ENCODE measurements around the gene FKBP5.

FKBP5 gene

GRCh38 chr6:35544769-35545361, 143.8 kb downstream of the FKBP5 start:
- no peaks in the 10 kb centered on the region for H3F3A ChIP-seq (ENCODE audit: insufficient read depth, low read length)
- DNase-seq, result no peak
- no peak overlapping the region for H3K9ac ChIP-seq (ENCODE audit: low read length)
- no peak overlapping the region for H2AFZ ChIP-seq (ENCODE audit: low read length)
- H3K36me3 ChIP-seq (replicated peaks; ENCODE audit: insufficient read depth, low read length), result no peaks in the 10 kb centered on the region
- H3K27ac ChIP-seq (ENCODE audit: low read length), result no peak overlapping the region
- no peaks in the 10 kb centered on the region for H4K20me1 ChIP-seq (ENCODE audit: insufficient read depth, low read length)
- no peaks in the 10 kb centered on the region for H3K79me2 ChIP-seq (ENCODE audit: low read length)
- no peak for TF ChIP-seq EZH2phosphoT487 (IDR thresholded peaks at IDR 0.05; ENCODE audit: low read length)
- TF ChIP-seq, protein P1, sequence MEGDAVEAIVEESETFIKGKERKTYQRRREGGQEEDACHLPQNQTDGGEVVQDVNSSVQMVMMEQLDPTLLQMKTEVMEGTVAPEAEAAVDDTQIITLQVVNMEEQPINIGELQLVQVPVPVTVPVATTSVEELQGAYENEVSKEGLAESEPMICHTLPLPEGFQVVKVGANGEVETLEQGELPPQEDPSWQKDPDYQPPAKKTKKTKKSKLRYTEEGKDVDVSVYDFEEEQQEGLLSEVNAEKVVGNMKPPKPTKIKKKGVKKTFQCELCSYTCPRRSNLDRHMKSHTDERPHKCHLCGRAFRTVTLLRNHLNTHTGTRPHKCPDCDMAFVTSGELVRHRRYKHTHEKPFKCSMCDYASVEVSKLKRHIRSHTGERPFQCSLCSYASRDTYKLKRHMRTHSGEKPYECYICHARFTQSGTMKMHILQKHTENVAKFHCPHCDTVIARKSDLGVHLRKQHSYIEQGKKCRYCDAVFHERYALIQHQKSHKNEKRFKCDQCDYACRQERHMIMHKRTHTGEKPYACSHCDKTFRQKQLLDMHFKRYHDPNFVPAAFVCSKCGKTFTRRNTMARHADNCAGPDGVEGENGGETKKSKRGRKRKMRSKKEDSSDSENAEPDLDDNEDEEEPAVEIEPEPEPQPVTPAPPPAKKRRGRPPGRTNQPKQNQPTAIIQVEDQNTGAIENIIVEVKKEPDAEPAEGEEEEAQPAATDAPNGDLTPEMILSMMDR (IDR thresholded peaks at IDR 0.05; ENCODE audit: low read length), result no peak
- TF ChIP-seq EZH2 (optimal IDR thresholded peaks at IDR 0.05; ENCODE audit: low read depth, low read length), result no peak
- H3K27me3 ChIP-seq (replicated peaks; ENCODE audit: insufficient read depth, low read length), result no peaks in the 10 kb centered on the region
- no peak overlapping the region for H3K4me3 ChIP-seq (ENCODE audit: low read length)
- H3K4me1 ChIP-seq (ENCODE audit: low read length), result no peaks in the 10 kb centered on the region
- H3K9me3 ChIP-seq (replicated peaks; ENCODE audit: insufficient read depth, low read length), result no peaks in the 10 kb centered on the region
- no peaks in the 10 kb centered on the region for H3K9me2 ChIP-seq (replicated peaks; ENCODE audit: insufficient read depth, low read length)
- H3K4me2 ChIP-seq (ENCODE audit: low read depth, low read length), result no peak overlapping the region

- no peaks in the 10 kb centered on the region for H3K4me1 ChIP-seq (ENCODE audit: low read length)
- no peak overlapping the region for H3K9ac ChIP-seq (ENCODE audit: low read length)
- H4K20me1 ChIP-seq (ENCODE audit: insufficient read depth, low read length), result no peaks in the 10 kb centered on the region
- H3K36me3 ChIP-seq (replicated peaks; ENCODE audit: insufficient read depth, low read length), result no peaks in the 10 kb centered on the region
- no peak overlapping the region for H3K4me2 ChIP-seq (ENCODE audit: low read depth, low read length)
- H2AFZ ChIP-seq (ENCODE audit: low read length), result peak overlapping the region; percentile 45; the same call in 1 of the 2 replicates
- no peaks in the 10 kb centered on the region for H3K9me3 ChIP-seq (replicated peaks; ENCODE audit: insufficient read depth, low read length)
- no peaks in the 10 kb centered on the region for H3K9me2 ChIP-seq (replicated peaks; ENCODE audit: insufficient read depth, low read length)
- H3F3A ChIP-seq (ENCODE audit: insufficient read depth, low read length), result no peaks in the 10 kb centered on the region
- DNase-seq, result no peak
- H3K4me3 ChIP-seq (ENCODE audit: low read length), result no peak overlapping the region
- H3K27ac ChIP-seq (ENCODE audit: low read length), result no peak overlapping the region
- H3K27me3 ChIP-seq (replicated peaks; ENCODE audit: insufficient read depth, low read length), result no peaks in the 10 kb centered on the region
- TF ChIP-seq EZH2 (optimal IDR thresholded peaks at IDR 0.05; ENCODE audit: low read depth, low read length), result no peak
- TF ChIP-seq EZH2phosphoT487 (IDR thresholded peaks at IDR 0.05; ENCODE audit: low read length), result no peak
- TF ChIP-seq, protein P1 (IDR thresholded peaks at IDR 0.05; ENCODE audit: low read length), result no peak
- no peaks in the 10 kb centered on the region for H3K79me2 ChIP-seq (ENCODE audit: low read length)
Measured at GRCh38 chr6:35543459-35544193, 145.1 kb downstream of the FKBP5 start.

GRCh38 chr6:35541836-35542235, 146.9 kb downstream of the FKBP5 start:
- Histone ChIP-seq H3F3A (ENCODE audit: insufficient read depth, low read length) (no peaks in the 10 kb centered on the region), H3K9me3 (replicated peaks; ENCODE audit: insufficient read depth, low read length) (no peaks in the 10 kb centered on the region), H2AFZ (ENCODE audit: low read length) (no peak overlapping the region), H3K9ac (ENCODE audit: low read length) (no peak overlapping the region), H3K27ac (ENCODE audit: low read length) (no peak overlapping the region), H3K9me2 (replicated peaks; ENCODE audit: insufficient read depth, low read length) (no peaks in the 10 kb centered on the region), H3K36me3 (replicated peaks; ENCODE audit: insufficient read depth, low read length) (no peaks in the 10 kb centered on the region), H3K79me2 (ENCODE audit: low read length) (no peaks in the 10 kb centered on the region), H3K4me1 (ENCODE audit: low read length) (no peaks in the 10 kb centered on the region), H3K4me2 (ENCODE audit: low read depth, low read length) (no peak overlapping the region), H3K27me3 (replicated peaks; ENCODE audit: insufficient read depth, low read length) (no peaks in the 10 kb centered on the region), H4K20me1 (ENCODE audit: insufficient read depth, low read length) (no peaks in the 10 kb centered on the region), H3K4me3 (ENCODE audit: low read length) (no peak overlapping the region)
- TF ChIP-seq, protein P1 (IDR thresholded peaks at IDR 0.05; ENCODE audit: low read length), result no peak
- no peak for TF ChIP-seq EZH2phosphoT487 (IDR thresholded peaks at IDR 0.05; ENCODE audit: low read length)
- no peak for TF ChIP-seq EZH2 (optimal IDR thresholded peaks at IDR 0.05; ENCODE audit: low read depth, low read length)
- DNase-seq, result no peak

Measured in MM.1S (cell line).